GM18511 (cell line): ENCODE results near the gene UCN2.

Experiments
- ATAC-seq: cut with Tn5 transposase; IDR thresholded peaks from one replicate; pipeline ENCODE4 v1.9.1; 2021; ENCODE audit warnings: mild to moderate bottlenecking, moderate library complexity; ENCODE audit not compliant: unreplicated experiment

Gene UCN2

GRCh38 chr3:48563382-48563918, at the start of gene UCN2:
TSS of gene UCN2 (minus strand) at chr3:48563781. CDS start at chr3:48563124, 657 bp downstream.
- ATAC-seq, result no peak

GRCh38 chr3:48612309-48612708, 48.7 kb upstream of the UCN2 start:
- ATAC-seq, result no peak

- ATAC-seq, result peak; percentile 96
Observed at GRCh38 chr3:48609088-48610005, 45.8 kb upstream of the UCN2 start, which contains the start of gene UQCRC1. TSS of gene UQCRC1 (minus strand) at chr3:48609646. CDS start at chr3:48609620, 26 bp downstream.

GRCh38 chr3:48607519-48607918, 43.9 kb upstream of the UCN2 start:
- no peak for ATAC-seq

GRCh38 chr3:48601622-48601994, 38.0 kb upstream of the UCN2 start:
- ATAC-seq, result no peak

GRCh38 chr3:48600711-48601621, 37.4 kb upstream of the UCN2 start:
- ATAC-seq, result no peak

GRCh38 chr3:48599509-48600285, 36.1 kb upstream of the UCN2 start:
- ATAC-seq, result no peak

GRCh38 chr3:48599077-48599501, 35.5 kb upstream of the UCN2 start:
- ATAC-seq, result no peak

- no peak for ATAC-seq
Observed at GRCh38 chr3:48598323-48599076, 34.9 kb upstream of the UCN2 start.

GRCh38 chr3:48597408-48597800, 33.8 kb upstream of the UCN2 start:
- no peak for ATAC-seq

- no peak for ATAC-seq
Observed at GRCh38 chr3:48596676-48597407, 33.3 kb upstream of the UCN2 start.

- ATAC-seq, result no peak
Observed at GRCh38 chr3:48596157-48596556, 32.6 kb upstream of the UCN2 start.

GRCh38 chr3:48595526-48596121, 32.0 kb upstream of the UCN2 start:
- ATAC-seq, result no peak

- ATAC-seq, result no peak
Observed at GRCh38 chr3:48595075-48595525, 31.5 kb upstream of the UCN2 start, which contains the start of gene COL7A1. TSS of gene COL7A1 (minus strand) at chr3:48595329. CDS start at chr3:48595159, 170 bp downstream.

- no peak for ATAC-seq
Observed at GRCh38 chr3:48594417-48595049, 31.0 kb upstream of the UCN2 start.

- ATAC-seq, result no peak
Observed at GRCh38 chr3:48593337-48593736, 29.8 kb upstream of the UCN2 start.

GRCh38 chr3:48592519-48593087, 29.0 kb upstream of the UCN2 start:
- no peak for ATAC-seq
